Stimulated activated naive B cell treated with anti-CD40 and anti-IgM and Interleukin-4, amounts not matched to agents 10 μg/mL and 1 μg/mL and 100 μg/mL, for 72 hours (primary cell): ENCODE data around the gene SKIC2.
"Not testable (repeated sequence)": the region's sequence is repeated elsewhere in the genome, so short reads cannot be mapped to it uniquely, and the experiment has no call there.

Source experiments
- ATAC-seq, 2 donors: fragments of 150-1000 bp; cut with Tn5 transposase; replicated peaks; 2 replicates each; pipeline ENCODE4 v1.10.0; 2021; ENCODE audit warnings: moderate library complexity in 1 of 2
- DNase-seq: peaks from one replicate; pipeline ENCODE4 v3.0.0; 2021
- H3K27ac Mint-ChIP-seq: one replicate; pipeline ENCODE4 v1.8.0; 2022; ENCODE audit warnings: mild to moderate bottlenecking, mixed read lengths
- H3K27me3 Mint-ChIP-seq, 2 donors: one replicate each; pipeline ENCODE4 v1.8.0; 2022; ENCODE audit warnings: mixed read lengths in 2 of 2
- H3K36me3 Mint-ChIP-seq, 2 donors: one replicate each; pipeline ENCODE4 v1.8.0; 2022; ENCODE audit warnings: mixed read lengths in 2 of 2, mild to moderate bottlenecking in 1 of 2
- H3K4me1 Mint-ChIP-seq, 2 donors: one replicate each; pipeline ENCODE4 v1.8.0; 2022; ENCODE audit warnings: mixed read lengths in 2 of 2, mild to moderate bottlenecking in 1 of 2
- H3K4me3 Mint-ChIP-seq, 2 donors: one replicate each; pipeline ENCODE4 v1.8.0; 2022; ENCODE audit warnings: mild to moderate bottlenecking in 2 of 2, mixed read lengths in 2 of 2, moderate library complexity in 1 of 2
- H3K9me3 Mint-ChIP-seq, 2 donors: one replicate each; pipeline ENCODE4 v1.8.0; 2022; ENCODE audit warnings: mixed read lengths in 2 of 2, mild to moderate bottlenecking in 1 of 2

SKIC2 gene

GRCh38 chr6:31969712-31970603 lies 11.0 kb downstream of the SKIC2 start:
- H3K4me1 Mint-ChIP-seq, result peaks cover 31 to 66% of the 10 kb centered on the region in 2 donors
- DNase-seq, result no peak
- H3K36me3 Mint-ChIP-seq, result peaks cover 39 to 47% of the 10 kb centered on the region in 2 donors
- no peaks in the 10 kb centered on the region for H3K9me3 Mint-ChIP-seq
- no peak for ATAC-seq
- peak overlapping the region; percentile 99 for H3K27ac Mint-ChIP-seq
- H3K27me3 Mint-ChIP-seq, result no peaks in the 10 kb centered on the region
- H3K4me3 Mint-ChIP-seq, result peak overlapping the region; percentile 95 to 98

- Mint-ChIP-seq H3K27ac (peak overlapping the region; percentile 99), H3K4me3 (peak overlapping the region; percentile 95 to 98), H3K4me1 (peaks cover 31 to 66% of the 10 kb centered on the region in 2 donors), H3K36me3 (peaks cover 43 to 49% of the 10 kb centered on the region in 2 donors), H3K9me3 (no peaks in the 10 kb centered on the region), H3K27me3 (no peaks in the 10 kb centered on the region)
- ATAC-seq (no peak), DNase-seq (no peak)
These were observed 11.8 kb downstream of the SKIC2 start for GRCh38 chr6:31970604-31971271.

GRCh38 chr6:31971279-31971992 lies 12.5 kb downstream of the SKIC2 start:
- peak in 1 of 2 donors; percentile 6 for ATAC-seq
- peaks cover 31 to 66% of the 10 kb centered on the region in 2 donors for H3K4me1 Mint-ChIP-seq
- no peak for DNase-seq

GRCh38 chr6:31971993-31972708 lies 13.2 kb downstream of the SKIC2 start, which contains the start of gene DXO:
Gene DXO, minus strand, starts transcription at chr6:31972138. Its CDS starts 463 bp downstream, at chr6:31971675.
- Mint-ChIP-seq H3K9me3 (no peaks in the 10 kb centered on the region), H3K4me3 (peak within 1 kb of the TSS; percentile 95 to 98), H3K36me3 (peaks cover 31 to 44% of the 10 kb centered on the region in 2 donors), H3K27ac (peak within 1 kb of the TSS; percentile 99), H3K27me3 (no peaks in the 10 kb centered on the region), H3K4me1 (peaks cover 31 to 61% of the 10 kb centered on the region in 2 donors)
- ATAC-seq, result peak; percentile 93 to 94
- peak; percentile 99 for DNase-seq

More at GRCh38 chr6:31971279-31971992, 12.5 kb downstream of the SKIC2 start:
- Mint-ChIP-seq H3K9me3 (no peaks in the 10 kb centered on the region), H3K27me3 (no peaks in the 10 kb centered on the region), H3K4me3 (peak overlapping the region; percentile 95 to 98), H3K36me3 (peaks cover 38 to 46% of the 10 kb centered on the region in 2 donors), H3K27ac (peak overlapping the region; percentile 99)

GRCh38 chr6:31972709-31973350 lies 13.9 kb downstream of the SKIC2 start:
- ATAC-seq (no peak), DNase-seq (no peak)
- peak overlapping the region; percentile 99 for H3K27ac Mint-ChIP-seq
- H3K36me3 Mint-ChIP-seq, result peaks cover 25 to 37% of the 10 kb centered on the region in 2 donors
- H3K4me1 Mint-ChIP-seq, result peaks cover 26 to 54% of the 10 kb centered on the region in 2 donors
- peak overlapping the region; percentile 95 to 98 for H3K4me3 Mint-ChIP-seq
- no peaks in the 10 kb centered on the region for H3K27me3 Mint-ChIP-seq
- H3K9me3 Mint-ChIP-seq, result no peaks in the 10 kb centered on the region

GRCh38 chr6:31976065-31976464 lies 17.1 kb downstream of the SKIC2 start:
- DNase-seq, H3K9me3 Mint-ChIP-seq, H3K27ac Mint-ChIP-seq, ATAC-seq, H3K27me3 Mint-ChIP-seq, H3K4me3 Mint-ChIP-seq: not testable (repeated sequence)
- H3K36me3 Mint-ChIP-seq, result peaks cover 9 to 30% of the 10 kb centered on the region in 2 donors
- peaks cover 10 to 36% of the 10 kb centered on the region in 2 donors for H3K4me1 Mint-ChIP-seq

GRCh38 chr6:31977816-31978431 lies 18.9 kb downstream of the SKIC2 start:
- no peak for DNase-seq
- Mint-ChIP-seq H3K9me3 (no peaks in the 10 kb centered on the region), H3K4me3 (no peak overlapping the region), H3K4me1 (peaks cover 5 to 20% of the 10 kb centered on the region in 2 donors), H3K27me3 (no peaks in the 10 kb centered on the region), H3K36me3 (peaks cover 8 to 30% of the 10 kb centered on the region in 2 donors), H3K27ac (no peak overlapping the region)
- no peak for ATAC-seq

GRCh38 chr6:31978831-31979230 lies 19.9 kb downstream of the SKIC2 start:
- Mint-ChIP-seq H3K36me3 (peaks cover 8 to 26% of the 10 kb centered on the region in 2 donors), H3K4me3 (no peak overlapping the region), H3K4me1 (peaks cover 0 to 11% of the 10 kb centered on the region in 2 donors), H3K9me3 (no peaks in the 10 kb centered on the region), H3K27me3 (no peaks in the 10 kb centered on the region), H3K27ac (no peak overlapping the region)
- no peak for DNase-seq
- no peak for ATAC-seq

- ATAC-seq (no peak), DNase-seq (no peak)
- Mint-ChIP-seq H3K36me3 (peaks cover 8 to 22% of the 10 kb centered on the region in 2 donors), H3K4me1 (peaks cover 0 to 6% of the 10 kb centered on the region in 2 donors), H3K27me3 (no peaks in the 10 kb centered on the region), H3K9me3 (no peaks in the 10 kb centered on the region), H3K4me3 (no peak overlapping the region), H3K27ac (no peak overlapping the region)
These were observed 20.4 kb downstream of the SKIC2 start for GRCh38 chr6:31979238-31979898.

GRCh38 chr6:31980195-31980876 lies 21.4 kb downstream of the SKIC2 start:
- not testable (repeated sequence) for H3K27me3 Mint-ChIP-seq, H3K4me3 Mint-ChIP-seq, H3K27ac Mint-ChIP-seq, H3K4me1 Mint-ChIP-seq, H3K9me3 Mint-ChIP-seq, DNase-seq, ATAC-seq
- peaks cover 6 to 21% of the 10 kb centered on the region in 2 donors for H3K36me3 Mint-ChIP-seq

GRCh38 chr6:31980998-31981397 lies 22.0 kb downstream of the SKIC2 start:
- H3K4me1 Mint-ChIP-seq, DNase-seq, H3K27ac Mint-ChIP-seq, H3K4me3 Mint-ChIP-seq, H3K27me3 Mint-ChIP-seq, H3K9me3 Mint-ChIP-seq, ATAC-seq: not testable (repeated sequence)
- peaks cover 2 to 17% of the 10 kb centered on the region in 2 donors for H3K36me3 Mint-ChIP-seq

- not testable (repeated sequence) for H3K27me3 Mint-ChIP-seq, H3K27ac Mint-ChIP-seq, H3K4me3 Mint-ChIP-seq, H3K4me1 Mint-ChIP-seq, ATAC-seq, H3K9me3 Mint-ChIP-seq, DNase-seq
- peaks cover 2 to 16% of the 10 kb centered on the region in 2 donors for H3K36me3 Mint-ChIP-seq
These were observed 22.8 kb downstream of the SKIC2 start, which contains the start of gene C4A for GRCh38 chr6:31981744-31982143. Gene C4A, plus strand, starts transcription at chr6:31982057. Its CDS starts 51 bp downstream, at chr6:31982108.
